Effector memory CD8-positive, alpha-beta T cell (primary cell): ENCODE data around the gene KRT10.
"Not testable (repeated sequence)": the region's sequence is repeated elsewhere in the genome, so short reads cannot be mapped to it uniquely, and the experiment has no call there.

Experiments
- ATAC-seq: fragments of 150-1000 bp; cut with Tn5 transposase; replicated peaks from 2 replicates; pipeline ENCODE4 v1.10.0; 2021; ENCODE audit warnings: mild to moderate bottlenecking, moderate library complexity
- DNase-seq, 3 experiments: peaks; one replicate each; pipeline ENCODE4 v3.0.0; 2021
- H3K27ac Mint-ChIP-seq, 2 donors: one replicate each; pipeline ENCODE4 v1.8.0; 2022; ENCODE audit warnings: mild to moderate bottlenecking in 2 of 2, mixed read lengths in 2 of 2, moderate library complexity in 2 of 2
- H3K27me3 Mint-ChIP-seq, 2 donors: one replicate each; pipeline ENCODE4 v1.8.0; 2022; ENCODE audit warnings: mixed read lengths in 2 of 2
- H3K36me3 Mint-ChIP-seq: one replicate; pipeline ENCODE4 v1.8.0; 2022; ENCODE audit warnings: mild to moderate bottlenecking, moderate library complexity, mixed read lengths; ENCODE audit not compliant: insufficient read depth
- H3K4me1 Mint-ChIP-seq, 2 donors: one replicate each; pipeline ENCODE4 v1.8.0; 2022; ENCODE audit warnings: low read depth in 2 of 2, mixed read lengths in 2 of 2
- H3K4me3 Mint-ChIP-seq, 2 donors: one replicate each; pipeline ENCODE4 v1.8.0; 2022; ENCODE audit warnings: mild to moderate bottlenecking in 2 of 2, mixed read lengths in 2 of 2, moderate library complexity in 2 of 2
- H3K9me3 Mint-ChIP-seq, 2 donors: one replicate each; pipeline ENCODE4 v1.8.0; 2022; ENCODE audit warnings: mixed read lengths in 2 of 2

Gene KRT10

DNA sequence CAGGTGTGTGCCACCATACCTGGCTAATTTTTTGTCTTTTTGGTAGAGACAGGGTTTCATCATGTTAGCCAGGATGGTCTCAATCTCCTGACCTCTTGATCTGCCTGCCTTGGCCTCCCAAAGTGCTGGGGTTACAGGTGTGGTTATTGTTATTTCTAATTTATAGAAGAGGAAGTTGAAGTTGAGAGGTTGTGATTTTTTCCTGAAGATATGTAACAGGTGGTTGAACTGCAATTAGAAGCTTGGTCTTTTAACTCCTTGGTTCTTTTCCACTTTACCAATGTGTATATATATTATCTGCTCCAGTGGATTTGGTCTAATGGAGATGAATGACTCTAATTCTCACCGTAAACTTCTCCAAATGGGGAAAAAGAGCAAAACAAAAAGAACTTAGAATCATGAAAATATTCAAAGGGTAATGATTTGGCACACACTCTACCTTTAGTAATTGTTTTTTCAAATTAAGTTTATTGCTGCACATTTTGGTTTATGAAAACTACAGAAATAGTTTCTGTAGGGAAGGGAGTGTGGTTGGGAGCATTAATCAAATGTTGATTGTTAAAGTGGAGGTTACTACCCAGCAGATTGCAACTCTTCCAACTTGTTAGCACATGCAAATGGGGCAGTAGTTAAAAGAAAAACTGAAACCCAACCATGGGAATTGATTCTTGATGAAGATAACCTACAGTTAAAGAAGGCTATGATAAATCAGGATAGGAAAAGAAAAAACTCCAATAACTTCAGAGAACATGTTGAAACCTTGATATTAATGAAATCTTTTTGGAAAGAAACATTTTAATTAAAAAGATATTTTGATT, 1.8 kb upstream of the KRT10 start:
- Mint-ChIP-seq H3K27me3 (peaks cover 16 to 25% of the 10 kb centered on the region in 2 donors), H3K9me3 (no peaks in the 10 kb centered on the region), H3K27ac (no peak overlapping the region), H3K4me1 (peaks cover 9 to 24% of the 10 kb centered on the region in 2 donors), H3K36me3 (no peaks in the 10 kb centered on the region), H3K4me3 (no peak overlapping the region)
- no peak for DNase-seq
- ATAC-seq = no peak

DNA sequence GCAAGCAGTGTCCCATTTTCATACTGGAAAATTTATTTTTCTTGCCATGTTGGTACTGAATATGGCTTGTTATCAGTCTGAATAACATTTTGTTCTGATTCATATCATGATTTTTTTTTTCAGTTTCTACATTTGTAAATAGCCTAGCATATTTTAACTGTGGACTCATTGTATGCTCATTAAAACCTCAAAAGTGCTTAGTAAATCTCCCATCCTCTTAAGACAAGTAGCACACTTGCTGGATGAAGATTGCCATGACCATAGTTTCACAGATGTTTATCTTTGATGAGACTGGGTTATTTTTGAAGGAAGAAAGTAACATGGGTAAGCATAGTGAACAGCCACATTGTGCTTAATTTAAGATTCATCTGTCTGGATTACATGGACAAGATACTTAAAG, 878 bp downstream of the KRT10 start:
- Mint-ChIP-seq H3K27me3 (peaks cover 12 to 13% of the 10 kb centered on the region in 2 donors), H3K4me3 (no peak overlapping the region), H3K9me3 (peaks cover 0 to 2% of the 10 kb centered on the region in 2 donors), H3K4me1 (peaks cover 13 to 21% of the 10 kb centered on the region in 2 donors), H3K27ac (no peak overlapping the region), H3K36me3 (peaks cover 13% of the 10 kb centered on the region)
- no peak for ATAC-seq
- no peak for DNase-seq

DNA sequence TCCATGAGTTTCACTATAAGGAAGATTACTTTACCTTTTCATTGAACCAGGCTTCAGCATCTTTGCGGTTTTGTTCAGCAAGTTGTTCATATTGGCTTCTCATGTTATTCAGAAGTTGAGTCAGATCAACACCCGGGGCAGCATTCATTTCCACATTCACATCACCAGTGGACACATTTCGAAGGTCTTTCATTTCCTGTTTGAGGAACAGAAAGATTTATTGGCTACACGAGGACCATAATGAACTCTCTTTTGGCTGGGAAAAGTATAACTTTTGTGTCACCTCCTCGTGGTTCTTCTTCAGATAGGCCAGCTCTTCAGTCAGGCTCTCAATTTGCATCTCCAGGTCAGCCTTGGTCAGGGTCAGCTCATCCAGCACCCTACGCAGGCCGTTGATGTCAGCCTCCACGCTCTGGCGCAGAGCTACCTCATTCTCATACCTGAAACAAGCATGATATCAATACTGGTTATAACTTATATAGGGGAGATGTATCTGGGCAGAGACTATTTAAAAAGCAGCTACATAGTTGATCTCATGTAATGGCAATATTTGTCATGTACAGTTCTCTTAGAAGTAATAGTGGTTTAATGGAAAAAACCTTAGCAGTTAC, 2.1 kb downstream of the KRT10 start:
- Mint-ChIP-seq H3K27me3 (peaks cover 0 to 6% of the 10 kb centered on the region in 2 donors), H3K4me1 (peaks cover 13 to 15% of the 10 kb centered on the region in 2 donors), H3K9me3 (peaks cover 0 to 2% of the 10 kb centered on the region in 2 donors), H3K36me3 (peaks cover 17% of the 10 kb centered on the region), H3K4me3 (peak overlapping the region; percentile 84 to 94), H3K27ac (peak overlapping the region in 1 of 2 donors; percentile 96)
- no peak for DNase-seq
- ATAC-seq = no peak

DNA sequence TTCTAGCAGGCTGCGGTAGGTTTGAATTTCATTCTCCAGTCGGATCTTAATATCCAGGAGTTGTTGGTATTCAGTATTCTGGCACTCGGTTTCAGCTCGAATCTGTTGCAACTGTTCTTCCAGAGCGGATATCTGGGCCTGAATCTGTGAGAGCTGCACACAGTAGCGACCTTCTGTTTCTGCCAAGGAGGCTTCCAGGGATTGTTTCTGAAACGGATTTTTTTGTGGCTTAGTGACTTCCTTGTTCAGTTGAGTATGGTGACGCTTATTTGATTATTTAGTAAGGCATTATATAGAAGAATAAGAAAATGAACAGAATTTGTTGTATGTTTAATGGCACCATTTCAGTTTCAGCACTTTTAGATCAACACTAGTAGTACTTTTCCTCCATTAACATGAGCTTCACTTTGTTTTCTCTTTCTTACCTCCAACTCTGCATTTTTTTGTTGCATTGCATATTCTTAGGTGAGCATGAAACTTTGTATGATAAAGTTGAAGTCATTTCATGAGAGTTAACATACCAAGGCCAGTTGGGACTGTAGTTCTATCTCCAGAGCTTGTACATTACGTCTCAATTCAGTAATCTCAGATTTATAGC, 2.8 kb downstream of the KRT10 start:
- DNase-seq (no peak), ATAC-seq (no peak)
- peaks cover 3 to 8% of the 10 kb centered on the region in 2 donors for H3K27me3 Mint-ChIP-seq
- H3K27ac Mint-ChIP-seq = peak overlapping the region in 1 of 2 donors; percentile 96
- H3K36me3 Mint-ChIP-seq = peaks cover 17% of the 10 kb centered on the region
- H3K4me3 Mint-ChIP-seq = peak overlapping the region; percentile 84 to 94
- peaks cover 13 to 15% of the 10 kb centered on the region in 2 donors for H3K4me1 Mint-ChIP-seq
- H3K9me3 Mint-ChIP-seq = peaks cover 0 to 3% of the 10 kb centered on the region in 2 donors

DNA sequence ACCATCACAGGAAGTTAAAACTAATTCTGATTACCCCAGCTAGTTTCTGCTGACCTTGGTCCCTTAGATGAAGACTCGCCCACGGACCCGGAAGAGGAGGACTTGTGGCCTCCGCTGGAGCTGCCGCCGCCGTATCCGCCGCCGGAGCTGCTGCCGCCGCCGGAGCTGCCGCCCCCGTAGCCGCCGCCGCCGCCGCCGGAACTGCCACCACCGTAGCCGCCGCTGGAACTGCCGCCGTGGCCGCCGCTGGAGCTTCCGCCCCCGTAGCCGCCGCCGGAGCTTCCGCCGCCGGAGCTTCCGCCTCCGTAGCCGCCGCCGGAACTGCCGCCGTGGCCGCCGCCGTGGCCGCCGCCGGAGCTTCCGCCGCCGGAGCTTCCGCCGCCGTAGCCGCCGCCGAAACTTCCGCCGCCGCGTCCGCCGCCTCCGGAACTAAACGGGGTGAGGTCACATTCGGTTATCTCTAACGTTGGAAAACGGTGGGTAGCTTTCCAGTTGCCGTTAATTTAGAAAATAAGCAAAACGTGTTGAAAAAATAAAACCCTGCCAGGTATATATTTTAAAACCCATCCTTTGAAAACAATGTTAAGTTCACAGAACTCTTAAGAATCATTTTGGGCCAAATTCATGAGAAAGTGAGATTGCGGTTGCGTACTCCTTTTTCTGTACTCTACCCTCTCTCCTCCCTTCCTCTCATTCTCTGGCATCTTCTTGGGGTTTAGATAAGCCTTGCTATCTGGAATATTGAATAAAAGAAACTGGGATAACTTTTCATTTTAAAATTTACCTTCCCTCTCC, 3.5 kb downstream of the KRT10 start:
- Mint-ChIP-seq H3K9me3 (peaks cover 0 to 4% of the 10 kb centered on the region in 2 donors), H3K4me3 (peak overlapping the region; percentile 84 to 94), H3K36me3 (peaks cover 17% of the 10 kb centered on the region), H3K27me3 (peaks cover 9 to 14% of the 10 kb centered on the region in 2 donors), H3K27ac (peak overlapping the region; percentile 90 to 96), H3K4me1 (peaks cover 13 to 15% of the 10 kb centered on the region in 2 donors)
- peak; percentile 86 for ATAC-seq
- peak; percentile 75 to 87 (median 81) for DNase-seq

DNA sequence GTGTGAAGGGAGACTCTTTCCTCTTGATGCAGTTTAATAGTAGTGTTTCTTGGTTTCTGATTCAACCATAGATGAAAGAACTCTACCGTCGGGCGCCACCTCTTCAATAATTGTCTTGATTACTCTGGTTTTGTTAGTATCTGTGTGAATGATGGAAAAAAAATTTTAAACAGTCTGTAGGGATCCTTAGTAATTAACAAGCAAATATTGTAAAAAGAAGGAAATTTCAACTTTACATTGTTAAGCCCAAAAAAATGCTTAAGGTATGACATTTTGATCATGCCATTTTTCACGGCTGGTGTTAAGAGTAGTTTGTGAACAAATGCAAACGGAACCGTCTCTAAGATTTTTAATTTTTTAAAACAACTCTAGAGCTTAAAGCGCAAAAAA, 4.1 kb downstream of the KRT10 start:
- ATAC-seq (no peak), DNase-seq (no peak)
- Mint-ChIP-seq H3K36me3 (peaks cover 17% of the 10 kb centered on the region), H3K9me3 (peaks cover 0 to 4% of the 10 kb centered on the region in 2 donors), H3K27ac (peak overlapping the region; percentile 90 to 96), H3K4me1 (peaks cover 13 to 15% of the 10 kb centered on the region in 2 donors), H3K4me3 (peak overlapping the region; percentile 84 to 94), H3K27me3 (peaks cover 14 to 20% of the 10 kb centered on the region in 2 donors)

DNA sequence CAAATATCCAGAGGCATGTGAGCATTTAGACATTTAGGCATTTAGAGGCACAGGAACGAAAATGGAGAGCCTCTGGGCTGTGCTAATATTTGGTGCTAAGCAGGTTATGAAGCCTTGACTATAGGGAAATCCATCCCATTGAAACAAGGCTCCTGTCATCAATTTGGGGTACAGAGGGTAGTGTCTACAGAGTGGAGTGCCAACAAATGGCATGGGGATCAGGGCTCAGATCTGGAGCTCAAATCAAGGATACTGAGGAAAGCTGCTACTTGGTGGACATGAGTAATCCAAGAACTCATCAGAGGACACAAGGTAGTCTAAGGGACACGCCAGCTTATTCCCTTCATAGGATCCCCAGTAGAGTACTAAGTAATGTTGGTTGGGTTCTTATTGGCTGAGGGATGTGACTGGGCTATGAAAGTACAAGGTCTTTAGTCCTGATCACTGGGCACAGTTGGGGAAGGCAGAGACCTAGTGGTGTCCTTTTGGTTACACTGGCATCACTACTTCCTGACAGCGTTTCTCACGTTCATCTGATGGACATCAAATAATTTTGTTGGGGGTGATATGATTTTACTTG, 5.2 kb downstream of the KRT10 start:
- ATAC-seq (no peak), DNase-seq (no peak)
- H3K36me3 Mint-ChIP-seq = peaks cover 17% of the 10 kb centered on the region
- peaks cover 13 to 15% of the 10 kb centered on the region in 2 donors for H3K4me1 Mint-ChIP-seq
- H3K27me3 Mint-ChIP-seq = peaks cover 25 to 28% of the 10 kb centered on the region in 2 donors
- peak overlapping the region; percentile 34 to 94 for H3K4me3 Mint-ChIP-seq
- H3K27ac Mint-ChIP-seq = no peak overlapping the region
- peaks cover 0 to 4% of the 10 kb centered on the region in 2 donors for H3K9me3 Mint-ChIP-seq

DNA sequence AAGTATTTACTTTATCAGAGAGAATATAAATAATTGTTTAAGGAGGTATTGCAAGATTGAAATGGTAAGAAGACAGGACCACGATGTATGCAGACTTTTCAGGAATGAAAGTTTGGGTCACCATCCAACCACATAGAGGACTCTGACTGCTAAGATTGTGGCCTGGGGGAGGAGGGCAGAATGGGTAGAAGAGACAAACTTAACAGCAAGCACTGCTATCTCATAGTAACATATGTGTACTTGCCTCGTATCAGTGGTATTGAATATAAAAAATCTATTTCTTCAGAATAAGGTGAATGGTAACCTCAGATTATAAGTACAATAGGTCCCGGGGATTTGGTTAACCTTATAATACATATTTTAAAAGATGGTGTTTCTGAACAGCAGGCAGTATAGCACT, 5.8 kb downstream of the KRT10 start:
- Mint-ChIP-seq H3K36me3 (peaks cover 17% of the 10 kb centered on the region), H3K4me1 (peaks cover 13 to 15% of the 10 kb centered on the region in 2 donors), H3K27ac (no peak overlapping the region), H3K27me3 (peaks cover 31 to 32% of the 10 kb centered on the region in 2 donors), H3K4me3 (peak overlapping the region in 1 of 2 donors; percentile 94), H3K9me3 (peaks cover 0 to 4% of the 10 kb centered on the region in 2 donors)
- ATAC-seq = no peak
- no peak for DNase-seq

DNA sequence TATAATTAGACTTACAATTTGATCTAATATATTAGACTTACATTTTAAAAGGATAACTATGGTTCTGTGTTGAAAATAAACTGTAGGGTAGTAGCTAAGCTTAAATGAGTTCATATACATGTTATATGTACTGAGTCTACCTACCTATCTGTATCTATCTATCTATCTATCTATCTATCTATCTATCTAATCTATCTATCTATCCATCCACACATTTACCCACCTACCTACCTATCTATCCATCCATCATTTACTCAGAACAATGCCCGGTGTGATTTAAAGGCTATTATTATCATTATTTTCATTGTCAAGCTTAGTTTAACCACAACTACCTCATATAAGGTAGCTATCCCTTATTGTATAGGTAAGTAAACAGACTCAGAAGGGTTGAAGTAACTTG, 7.0 kb downstream of the KRT10 start:
- Mint-ChIP-seq H3K4me3 (no peak overlapping the region), H3K9me3 (peaks cover 0 to 4% of the 10 kb centered on the region in 2 donors), H3K27me3 (peaks cover 40 to 44% of the 10 kb centered on the region in 2 donors), H3K27ac (no peak overlapping the region), H3K36me3 (peaks cover 17% of the 10 kb centered on the region), H3K4me1 (peaks cover 11 to 14% of the 10 kb centered on the region in 2 donors)
- ATAC-seq (no peak), DNase-seq (no peak)

DNA sequence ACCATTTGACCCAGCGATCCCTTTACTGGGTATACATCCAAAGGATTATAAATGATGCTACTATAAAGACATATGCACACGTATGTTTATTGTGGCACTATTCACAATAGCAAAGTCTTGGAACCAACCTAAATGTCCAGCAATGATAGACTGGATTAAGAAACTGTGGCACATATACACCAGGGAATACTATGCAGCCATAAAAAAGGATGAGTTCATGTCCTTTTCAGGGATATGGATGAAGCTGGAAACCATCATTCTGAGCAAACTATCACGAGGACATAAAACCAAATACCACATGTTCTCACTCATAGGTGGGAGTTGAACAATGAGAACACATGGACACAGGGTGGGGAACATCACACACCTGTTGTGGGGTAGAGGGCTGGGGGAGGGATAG, 7.8 kb downstream of the KRT10 start:
- Mint-ChIP-seq H3K36me3 (peaks cover 17% of the 10 kb centered on the region), H3K27me3 (peaks cover 47 to 51% of the 10 kb centered on the region in 2 donors)
- H3K4me1 Mint-ChIP-seq, H3K4me3 Mint-ChIP-seq, H3K27ac Mint-ChIP-seq, DNase-seq, ATAC-seq, H3K9me3 Mint-ChIP-seq: not testable (repeated sequence)

DNA sequence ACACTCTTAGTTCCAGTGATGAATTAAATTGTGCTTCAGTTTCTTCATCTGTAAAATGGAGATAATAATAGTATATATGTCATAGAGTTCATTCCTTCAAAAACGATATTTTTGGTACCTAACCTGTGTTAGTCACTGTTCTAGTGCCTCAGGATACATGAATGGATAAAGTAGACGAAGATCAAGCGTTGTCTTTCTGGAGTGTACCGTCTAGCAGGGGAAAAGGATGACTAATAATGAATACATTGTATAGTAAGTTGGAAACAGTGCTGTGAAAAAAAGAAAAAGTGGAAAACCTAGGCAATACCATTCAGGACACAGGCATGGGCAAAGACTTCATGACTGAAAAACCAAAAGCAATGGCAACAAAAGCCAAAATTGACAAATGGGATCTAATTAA, 8.6 kb downstream of the KRT10 start:
- no peak overlapping the region for H3K27ac Mint-ChIP-seq
- H3K9me3 Mint-ChIP-seq = peaks cover 0 to 4% of the 10 kb centered on the region in 2 donors
- peaks cover 49 to 57% of the 10 kb centered on the region in 2 donors for H3K27me3 Mint-ChIP-seq
- H3K36me3 Mint-ChIP-seq = peaks cover 17% of the 10 kb centered on the region
- DNase-seq (no peak), ATAC-seq (no peak)
- peaks cover 6% of the 10 kb centered on the region in 2 donors for H3K4me1 Mint-ChIP-seq
- H3K4me3 Mint-ChIP-seq = no peak overlapping the region

DNA sequence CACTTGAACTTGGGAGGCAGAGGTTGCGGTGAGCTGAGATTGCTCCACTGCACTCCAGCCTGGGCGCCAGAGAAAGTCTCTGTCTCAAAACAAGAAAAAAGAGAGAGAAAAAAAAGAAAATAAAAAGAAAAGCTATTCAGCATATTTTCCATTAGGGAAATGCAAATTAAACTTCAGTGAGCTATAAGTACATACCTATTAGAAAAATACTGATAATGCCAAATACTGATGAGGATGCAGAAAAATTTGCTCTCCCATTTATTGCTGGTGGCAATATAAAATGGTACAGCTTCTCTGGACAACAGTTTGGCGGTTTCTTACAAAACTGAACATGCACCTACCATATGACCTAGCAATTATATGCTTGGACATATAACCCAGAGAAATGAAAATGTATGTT, 9.8 kb downstream of the KRT10 start:
- Mint-ChIP-seq H3K27ac (no peak overlapping the region), H3K4me1 (peaks cover 0 to 2% of the 10 kb centered on the region in 2 donors), H3K9me3 (peaks cover 0 to 4% of the 10 kb centered on the region in 2 donors), H3K4me3 (no peak overlapping the region), H3K27me3 (peaks cover 61 to 68% of the 10 kb centered on the region in 2 donors), H3K36me3 (peaks cover 8% of the 10 kb centered on the region)
- ATAC-seq = no peak
- no peak for DNase-seq
